Effector CD8-positive, alpha-beta T cell (primary cell): Measurements from ENCODE around the gene XRCC5.
"Not testable (repeated sequence)": the region's sequence is repeated elsewhere in the genome, so short reads cannot be mapped to it uniquely, and the experiment has no call there.

Experiments used
- DNase-seq: peaks from one replicate; lab custom pipeline; 2025; lab: John Stamatoyannopoulos, UW
- total RNA-seq, 4 experiments: gene quantifications; one replicate each; lab custom pipeline; 2026; lab: John Stamatoyannopoulos, UW

Gene XRCC5
- 465 to 829 (median 499) reads per million in 4 experiments for total RNA-seq

DNA sequence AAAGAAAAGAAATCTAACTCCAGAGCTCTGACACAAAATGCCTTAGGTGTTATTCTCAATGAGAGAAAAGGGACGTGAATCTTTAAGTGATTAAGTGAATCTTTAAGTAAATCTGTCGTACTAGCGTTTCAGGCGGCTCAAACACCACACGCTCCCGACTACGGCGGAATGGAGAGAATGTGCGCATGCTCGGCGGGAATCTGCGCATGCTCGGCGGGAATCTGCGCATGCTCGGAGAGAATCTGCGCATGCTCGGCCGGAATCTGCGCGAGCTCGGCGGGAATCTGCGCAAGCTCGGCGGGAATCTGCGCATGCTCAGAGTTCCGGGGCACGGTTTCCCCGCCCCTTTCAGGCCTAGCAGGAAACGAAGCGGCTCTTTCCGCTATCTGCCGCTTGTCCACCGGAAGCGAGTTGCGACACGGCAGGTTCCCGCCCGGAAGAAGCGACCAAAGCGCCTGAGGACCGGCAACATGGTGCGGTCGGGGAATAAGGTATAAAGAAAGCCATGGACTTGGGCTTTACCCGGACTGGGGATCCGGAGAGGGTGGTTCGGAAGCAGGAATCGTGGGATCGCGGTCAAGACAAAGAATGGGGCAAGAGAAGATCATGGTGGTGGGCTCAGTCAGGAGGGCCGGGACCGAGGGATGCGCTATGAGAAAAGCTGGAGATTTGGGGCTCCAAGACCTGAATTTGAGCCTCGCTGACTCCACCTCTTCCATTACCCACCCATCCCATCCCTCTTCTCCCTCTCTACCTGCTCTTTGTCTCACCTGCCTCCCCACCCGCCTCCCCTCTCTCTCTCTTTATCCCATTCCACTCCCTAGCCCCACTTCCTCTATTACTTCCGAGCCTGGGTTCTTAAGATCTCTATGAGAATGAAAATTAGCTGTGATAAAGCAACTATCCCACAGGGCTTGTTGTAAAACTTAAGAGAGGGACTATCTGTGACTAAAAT, at the start of gene XRCC5:
XRCC5 (plus strand) TSS at position 382 of the 955 bp plus-strand sequence; CDS start at position 471, 89 bp downstream.
- DNase-seq = peak; percentile 96

GRCh38 chr2:216064014-216064630, 45.0 kb upstream of the XRCC5 start:
- DNase-seq = no peak

DNA sequence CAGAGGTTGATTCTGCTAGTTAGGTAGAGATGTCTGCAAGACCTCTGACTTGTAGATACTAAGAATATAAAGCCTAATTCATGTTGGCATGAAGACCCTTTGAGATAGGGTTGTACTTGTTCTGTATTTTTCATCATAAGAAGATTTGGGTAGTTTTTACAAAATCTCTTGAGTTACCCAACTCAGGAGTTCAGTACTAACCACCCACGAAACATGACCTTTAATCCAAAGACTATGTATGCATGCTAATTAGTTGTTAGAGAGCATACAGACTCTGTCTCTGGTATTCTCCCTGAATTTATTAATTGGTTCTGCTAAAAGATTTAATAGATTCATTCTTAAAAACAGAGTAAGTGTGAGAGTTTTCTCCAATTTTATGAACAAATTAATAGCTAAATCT, 44.5 kb upstream of the XRCC5 start:
- no peak for DNase-seq

GRCh38 chr2:216066230-216066629, 42.9 kb upstream of the XRCC5 start:
- DNase-seq = no peak

GRCh38 chr2:216069028-216069427, 40.1 kb upstream of the XRCC5 start:
- no peak for DNase-seq

DNA sequence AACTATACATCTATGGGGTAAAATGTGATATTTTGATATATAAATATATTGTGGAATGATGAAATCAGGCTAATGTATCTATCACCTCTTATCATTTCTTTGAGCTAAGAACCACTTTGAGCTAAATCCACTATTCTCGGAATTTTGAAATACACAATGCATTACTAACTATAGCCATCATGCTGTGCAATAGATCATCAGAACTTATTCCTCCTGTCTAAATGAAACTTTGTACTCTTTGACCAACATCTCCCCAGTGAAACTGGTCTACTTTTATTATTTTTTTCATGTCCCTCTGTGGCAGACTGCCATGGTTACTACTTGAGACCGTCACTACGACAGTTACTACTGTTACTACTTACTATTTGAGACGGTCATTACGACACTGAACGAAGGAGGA, 39.0 kb upstream of the XRCC5 start:
- no peak for DNase-seq

DNA sequence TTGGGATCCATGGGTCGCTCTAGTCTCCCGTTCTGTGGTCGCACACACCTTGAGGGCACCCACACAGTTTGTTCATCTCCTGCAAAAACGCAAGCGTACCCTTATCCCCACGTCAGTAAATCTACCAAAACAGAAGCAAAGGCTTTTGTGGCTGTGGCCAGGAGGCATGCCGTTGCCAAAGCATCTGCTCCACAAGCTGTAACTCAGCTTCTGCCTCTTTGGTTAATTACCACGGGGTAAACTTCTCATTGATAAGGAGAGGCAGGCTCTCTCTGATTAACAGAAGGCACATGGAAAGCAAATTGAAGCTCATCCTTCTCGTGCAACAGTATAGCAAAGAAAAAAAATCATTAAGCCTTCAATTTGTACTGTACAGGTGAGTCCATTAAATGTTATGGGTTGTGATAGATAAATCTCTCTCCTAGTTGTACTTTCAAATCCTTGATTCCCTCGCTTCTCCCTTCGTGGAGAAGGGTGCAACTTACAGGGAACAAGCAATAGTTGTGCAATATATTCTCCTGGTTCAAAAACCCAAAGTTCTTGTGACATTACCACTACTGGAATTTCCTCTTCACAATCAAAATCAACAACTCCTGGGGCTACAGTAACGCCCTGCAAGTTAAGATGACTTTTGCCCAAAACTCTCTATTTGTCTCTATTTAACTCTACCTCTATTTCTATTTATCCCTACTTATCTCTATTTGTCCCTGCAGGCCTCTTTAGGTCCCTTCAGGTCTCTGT, 37.9 kb upstream of the XRCC5 start:
- DNase-seq = no peak

- DNase-seq = no peak
These were observed 36.7 kb upstream of the XRCC5 start for GRCh38 chr2:216072473-216072872.

GRCh38 chr2:216073773-216074172, 35.4 kb upstream of the XRCC5 start:
- DNase-seq = no peak

- no peak for DNase-seq
These were observed 34.8 kb upstream of the XRCC5 start for GRCh38 chr2:216074380-216074779.

DNA sequence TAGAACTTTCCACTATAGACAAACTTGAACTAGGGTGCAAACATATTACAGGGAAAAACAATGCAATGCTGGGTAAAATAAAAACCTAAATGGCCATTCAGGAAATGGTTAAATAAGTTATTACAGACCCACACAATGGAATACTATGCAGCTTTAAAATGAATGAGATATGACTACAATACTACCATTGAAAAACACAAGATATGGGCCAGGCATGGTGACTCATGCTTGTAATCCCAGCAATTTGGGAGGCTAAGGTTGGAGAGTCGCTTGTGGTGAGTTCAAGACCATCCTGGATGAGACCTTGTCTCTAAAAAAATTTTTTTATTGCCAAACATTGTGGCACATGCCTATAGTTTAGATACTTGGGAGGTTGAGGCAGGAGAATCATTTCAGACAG, 34.4 kb upstream of the XRCC5 start:
- no peak for DNase-seq

DNA sequence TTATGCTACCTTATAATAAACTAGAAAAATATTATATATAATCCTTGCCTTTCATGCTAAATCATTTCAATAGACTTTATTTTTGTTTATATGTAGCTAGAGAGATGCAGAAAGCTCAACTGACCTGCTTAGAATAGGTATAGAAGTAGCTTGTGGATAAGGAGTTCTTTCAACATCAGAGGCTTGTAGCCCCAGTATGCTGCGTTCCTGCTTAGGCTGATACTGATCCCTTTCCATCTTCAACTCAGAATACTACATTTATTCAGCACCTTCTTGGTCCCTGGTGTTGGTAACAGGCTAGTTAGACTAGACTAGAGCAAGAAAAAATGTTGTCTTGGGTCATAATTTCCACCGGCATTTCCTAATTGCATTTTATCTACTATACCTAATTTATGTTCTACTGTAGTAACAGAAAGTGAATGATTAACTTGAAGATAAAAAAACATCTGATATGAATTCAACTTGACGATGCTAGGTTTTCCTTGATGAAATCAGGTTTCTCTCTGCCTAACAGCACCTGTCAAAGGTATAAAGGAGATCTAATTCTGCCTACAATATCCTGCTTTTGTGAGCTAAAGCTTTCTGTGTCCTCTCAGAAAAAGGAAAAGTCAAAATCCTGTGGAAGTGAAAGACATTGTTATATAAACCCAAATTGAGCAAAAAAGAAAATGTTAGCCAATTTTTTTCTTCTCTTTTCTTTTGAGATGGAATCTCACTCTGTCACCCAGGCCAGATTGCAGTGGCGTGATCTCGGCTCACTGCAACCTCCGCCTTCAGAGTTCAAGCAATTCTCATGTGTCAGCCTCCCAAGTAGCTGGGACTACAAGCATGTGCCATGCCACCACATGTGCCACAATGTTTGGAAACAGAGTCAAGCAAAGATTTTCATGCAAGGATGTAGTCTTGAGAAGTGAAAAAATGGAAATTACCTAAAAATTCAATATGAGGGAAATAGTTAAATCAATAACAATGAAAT, 33.4 kb upstream of the XRCC5 start:
- no peak for DNase-seq

DNA sequence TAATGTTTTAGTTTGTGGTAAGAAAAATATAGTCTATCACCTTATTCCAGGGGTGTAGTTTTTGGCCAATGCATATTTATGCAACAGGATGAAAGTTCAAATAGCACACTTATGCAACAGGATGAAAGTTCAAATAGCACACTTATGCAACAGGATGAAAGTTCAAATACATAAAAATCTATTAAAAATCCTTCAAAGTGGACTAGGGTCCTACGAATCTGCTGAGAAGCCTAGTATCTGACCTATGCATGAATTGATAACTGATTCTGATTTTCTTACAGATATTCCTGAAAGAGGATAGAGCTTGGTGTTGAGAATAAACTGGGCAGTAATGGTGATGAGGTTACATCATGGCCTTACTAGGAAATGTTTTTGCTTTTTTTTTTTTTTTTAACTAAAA, 30.4 kb upstream of the XRCC5 start:
- DNase-seq = no peak

DNA sequence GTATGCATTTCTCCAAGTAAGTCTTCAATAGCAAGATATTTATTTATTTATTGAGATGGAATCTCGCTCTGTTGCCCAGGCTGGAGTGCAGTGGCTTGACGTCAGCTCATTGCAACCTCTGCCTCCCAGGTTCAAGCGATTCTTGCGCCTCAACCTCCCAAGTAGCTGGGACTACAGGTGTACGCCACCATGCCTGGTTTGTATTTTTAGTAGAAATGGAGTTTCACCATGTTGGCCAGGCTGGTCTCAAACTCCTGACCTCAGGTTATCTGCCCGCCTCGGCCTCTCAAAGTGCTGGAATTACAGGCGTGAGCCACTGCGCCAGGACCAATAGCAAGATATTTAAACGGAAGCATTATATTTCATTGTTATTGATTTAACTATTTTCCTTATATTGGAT, 29.1 kb upstream of the XRCC5 start:
- DNase-seq = not testable (repeated sequence)

DNA sequence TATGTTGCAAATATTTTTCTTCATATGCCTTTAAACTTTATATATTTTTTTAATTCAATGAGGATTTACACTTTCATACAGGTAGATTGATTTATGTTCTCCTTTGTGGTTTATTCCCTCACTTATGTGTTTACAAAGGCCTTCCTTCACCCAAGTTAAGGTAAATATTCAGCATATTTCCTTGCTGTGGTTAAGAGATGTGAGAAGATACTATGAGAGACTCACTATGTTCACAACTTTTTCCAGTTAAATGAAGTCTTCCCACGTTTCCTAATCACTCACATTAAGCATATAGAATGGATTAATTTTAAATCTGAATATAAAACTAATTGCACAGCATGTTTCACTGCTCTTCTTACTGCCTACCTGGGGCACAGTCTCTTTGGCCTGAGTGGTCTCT, 28.1 kb upstream of the XRCC5 start:
- DNase-seq = no peak

GRCh38 chr2:216081487-216082116, 27.5 kb upstream of the XRCC5 start, which contains the start of the genes PECR and TMEM169:
Gene PECR (minus strand): TSS chr2:216081809. CDS start chr2:216081741, 68 bp downstream.
Gene TMEM169 (plus strand): TSS chr2:216081919. CDS start chr2:216095964, 14,045 bp downstream.
- peak; percentile 57 for DNase-seq

- no peak for DNase-seq
These were observed 26.9 kb upstream of the XRCC5 start for GRCh38 chr2:216082117-216082711.

DNA sequence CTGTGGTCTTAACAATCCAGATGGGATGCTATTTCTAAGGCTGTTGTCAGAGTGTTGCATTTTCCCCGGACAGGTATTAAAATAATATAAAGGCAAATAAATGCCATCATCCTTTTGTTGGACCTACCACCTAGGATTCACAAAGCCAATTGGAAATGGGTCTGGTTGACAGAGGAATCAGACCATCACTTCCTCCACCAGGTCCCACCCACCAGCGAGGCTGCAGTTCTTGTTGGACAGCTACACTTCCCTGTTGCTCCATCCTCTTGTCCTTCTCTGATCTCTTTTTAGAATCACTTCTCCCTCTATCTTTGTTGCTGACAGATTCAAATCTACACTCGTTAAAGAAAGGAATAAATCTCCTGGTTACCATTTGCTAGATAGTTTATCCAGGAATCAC, 26.3 kb upstream of the XRCC5 start:
- no peak for DNase-seq

GRCh38 chr2:216083464-216084281, 25.5 kb upstream of the XRCC5 start:
- DNase-seq = no peak
